HG02870 (cell line): ENCODE data around the gene CCSER1.

Experiments
- ATAC-seq: cut with Tn5 transposase; IDR thresholded peaks from one replicate; pipeline ENCODE4 v1.9.1; 2021; ENCODE audit warnings: mild to moderate bottlenecking, moderate library complexity; ENCODE audit not compliant: unreplicated experiment

CCSER1 gene

GRCh38 chr4:90540536-90540935 lies 413.3 kb downstream of the CCSER1 start:
- no peak for ATAC-seq

- ATAC-seq: no peak
These were observed 415.0 kb downstream of the CCSER1 start for GRCh38 chr4:90542216-90542615.

- ATAC-seq: no peak
These were observed 416.4 kb downstream of the CCSER1 start for GRCh38 chr4:90543419-90544170.

GRCh38 chr4:90544532-90545045 lies 417.4 kb downstream of the CCSER1 start:
- no peak for ATAC-seq

- ATAC-seq: no peak
These were observed 418.2 kb downstream of the CCSER1 start for GRCh38 chr4:90545380-90545779.

- peak; percentile 49 for ATAC-seq
These were observed 418.9 kb downstream of the CCSER1 start for GRCh38 chr4:90546114-90546513.

- ATAC-seq: no peak
These were observed 443.4 kb downstream of the CCSER1 start for GRCh38 chr4:90570615-90571014.

GRCh38 chr4:90572996-90573395 lies 445.8 kb downstream of the CCSER1 start:
- no peak for ATAC-seq

- ATAC-seq: no peak
These were observed 448.2 kb downstream of the CCSER1 start for GRCh38 chr4:90575371-90575770.

- ATAC-seq: no peak
These were observed 453.1 kb downstream of the CCSER1 start for GRCh38 chr4:90580326-90580725.

GRCh38 chr4:90582087-90582486 lies 454.9 kb downstream of the CCSER1 start:
- ATAC-seq: no peak

GRCh38 chr4:90584051-90584450 lies 456.9 kb downstream of the CCSER1 start:
- no peak for ATAC-seq

- ATAC-seq: no peak
These were observed 458.8 kb downstream of the CCSER1 start for GRCh38 chr4:90585961-90586360.

GRCh38 chr4:90586799-90587198 lies 459.6 kb downstream of the CCSER1 start:
- no peak for ATAC-seq

GRCh38 chr4:90597927-90598326 lies 470.7 kb downstream of the CCSER1 start:
- ATAC-seq: no peak

- ATAC-seq: no peak
These were observed 471.5 kb downstream of the CCSER1 start for GRCh38 chr4:90598741-90599140.

GRCh38 chr4:90602726-90603125 lies 475.5 kb downstream of the CCSER1 start:
- ATAC-seq: no peak

GRCh38 chr4:90603540-90603939 lies 476.3 kb downstream of the CCSER1 start:
- ATAC-seq: no peak

GRCh38 chr4:90606781-90607180 lies 479.6 kb downstream of the CCSER1 start:
- ATAC-seq: no peak

GRCh38 chr4:90614371-90614770 lies 487.2 kb downstream of the CCSER1 start:
- ATAC-seq: no peak

GRCh38 chr4:90621080-90621479 lies 493.9 kb downstream of the CCSER1 start:
- ATAC-seq: no peak

- no peak for ATAC-seq
These were observed 497.6 kb downstream of the CCSER1 start for GRCh38 chr4:90624781-90625180.
